Testis (tissue), 2 donors: ENCODE data around the gene CCT2.

Experiments used
- CTCF ChIP-seq, 3 experiments: fragments of 450-650 bp in 2 of 3; fragments of 200-600 bp in 1 of 3; sonication (generic) in 1 of 3; IDR thresholded peaks; one replicate each; pipeline ENCODE4 v1.5.1; 2016 to 2019; ENCODE audit warnings: antibody characterized with exemption in 3 of 3, mild to moderate bottlenecking in 2 of 3, moderate library complexity in 1 of 3
- POLR2A ChIP-seq: fragments of 450-650 bp; IDR thresholded peaks from one replicate; pipeline ENCODE4 v1.6.1; 2017; ENCODE audit warnings: antibody characterized with exemption, mild to moderate bottlenecking, moderate library complexity

- no peak for TF ChIP-seq CTCF (IDR thresholded peaks at IDR 0.05)
- no peak for TF ChIP-seq POLR2A
Observed at GRCh38 chr12:69649529-69649928, 64.3 kb downstream of the CCT2 start.
